GM12864 (cell line): ENCODE data around the gene DDX42.

Experiments used
- DNase-seq: peaks from one replicate; pipeline ENCODE4 v3.0.0-alpha.2; 2011; ENCODE audit warnings: low read depth
- H3K4me3 ChIP-seq: 2 replicates; pipeline ENCODE4 v1.5.1; 2011; ENCODE audit warnings: mild to moderate bottlenecking, low read depth, low read length, control low read depth
- TF ChIP-seq, protein P1 (sequence below): IDR thresholded peaks from 2 replicates; pipeline ENCODE4 v1.5.1; 2011; ENCODE audit warnings: low read depth, mild to moderate bottlenecking, moderate library complexity, low read length, control low read depth, inconsistent platforms; ENCODE audit errors: missing control alignments

Gene DDX42

DNA sequence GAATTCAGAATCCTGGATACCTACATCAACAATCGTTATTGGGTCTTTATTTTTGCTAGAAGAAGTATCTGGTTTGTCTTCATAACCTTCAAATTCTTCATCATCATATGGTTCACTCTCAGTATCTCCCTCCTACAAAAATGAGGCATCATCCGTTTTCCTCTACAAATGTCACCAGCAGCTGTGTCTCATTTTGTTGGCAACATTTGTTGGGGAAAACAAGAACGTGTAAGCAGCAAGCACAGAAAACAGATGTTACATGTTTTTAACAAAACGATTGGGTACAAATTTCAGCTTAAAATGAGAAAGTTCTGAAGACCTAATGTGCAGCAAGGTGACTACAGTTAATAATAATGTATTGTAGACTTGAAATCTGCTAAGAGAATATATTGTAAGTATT lies 9.3 kb upstream of the DDX42 start:
- TF ChIP-seq, protein P1, sequence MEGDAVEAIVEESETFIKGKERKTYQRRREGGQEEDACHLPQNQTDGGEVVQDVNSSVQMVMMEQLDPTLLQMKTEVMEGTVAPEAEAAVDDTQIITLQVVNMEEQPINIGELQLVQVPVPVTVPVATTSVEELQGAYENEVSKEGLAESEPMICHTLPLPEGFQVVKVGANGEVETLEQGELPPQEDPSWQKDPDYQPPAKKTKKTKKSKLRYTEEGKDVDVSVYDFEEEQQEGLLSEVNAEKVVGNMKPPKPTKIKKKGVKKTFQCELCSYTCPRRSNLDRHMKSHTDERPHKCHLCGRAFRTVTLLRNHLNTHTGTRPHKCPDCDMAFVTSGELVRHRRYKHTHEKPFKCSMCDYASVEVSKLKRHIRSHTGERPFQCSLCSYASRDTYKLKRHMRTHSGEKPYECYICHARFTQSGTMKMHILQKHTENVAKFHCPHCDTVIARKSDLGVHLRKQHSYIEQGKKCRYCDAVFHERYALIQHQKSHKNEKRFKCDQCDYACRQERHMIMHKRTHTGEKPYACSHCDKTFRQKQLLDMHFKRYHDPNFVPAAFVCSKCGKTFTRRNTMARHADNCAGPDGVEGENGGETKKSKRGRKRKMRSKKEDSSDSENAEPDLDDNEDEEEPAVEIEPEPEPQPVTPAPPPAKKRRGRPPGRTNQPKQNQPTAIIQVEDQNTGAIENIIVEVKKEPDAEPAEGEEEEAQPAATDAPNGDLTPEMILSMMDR = no peak
- DNase-seq = no peak
- H3K4me3 ChIP-seq = no peak overlapping the region

DNA sequence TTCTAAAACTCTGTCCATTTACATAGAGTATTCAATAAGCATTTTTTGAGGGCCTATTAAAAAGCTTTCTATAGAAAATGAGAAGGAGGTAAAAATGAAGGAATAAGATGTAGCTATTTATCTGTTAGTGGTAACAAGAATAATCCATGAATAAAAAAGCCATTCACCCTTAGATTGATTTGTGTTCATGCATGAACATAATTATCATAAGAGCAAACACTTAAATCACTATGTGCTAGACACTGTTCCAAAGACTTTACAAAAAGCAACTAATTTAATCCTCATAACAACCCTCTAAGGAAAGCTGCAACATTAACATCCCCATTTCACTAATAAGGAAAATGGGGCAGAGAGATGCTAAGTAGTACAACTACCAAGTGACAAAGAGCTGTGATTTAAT lies 7.2 kb upstream of the DDX42 start:
- TF ChIP-seq, protein P1 = no peak
- no peak for DNase-seq
- H3K4me3 ChIP-seq = no peak overlapping the region

DNA sequence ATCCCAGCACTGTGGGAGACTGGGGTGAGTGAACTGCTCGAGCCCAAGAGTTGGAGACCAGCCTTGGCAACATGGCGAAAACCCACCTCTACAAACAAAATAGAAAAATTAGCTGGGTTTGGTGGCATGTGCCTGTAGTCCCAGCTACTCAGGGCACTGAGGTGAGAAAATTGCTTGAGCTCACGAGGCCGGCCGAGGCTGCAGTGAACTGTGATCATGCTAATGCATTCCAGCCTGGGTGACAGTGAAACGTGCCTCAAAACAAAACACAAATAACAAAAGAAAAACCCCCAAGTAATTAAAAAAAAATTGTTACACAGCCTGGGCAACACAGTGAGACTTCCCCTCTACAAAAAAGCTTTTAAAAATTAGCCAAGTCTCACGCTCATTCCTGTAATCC lies 5.5 kb upstream of the DDX42 start:
- no peak overlapping the region for H3K4me3 ChIP-seq
- no peak for DNase-seq
- TF ChIP-seq, protein P1 = no peak

DNA sequence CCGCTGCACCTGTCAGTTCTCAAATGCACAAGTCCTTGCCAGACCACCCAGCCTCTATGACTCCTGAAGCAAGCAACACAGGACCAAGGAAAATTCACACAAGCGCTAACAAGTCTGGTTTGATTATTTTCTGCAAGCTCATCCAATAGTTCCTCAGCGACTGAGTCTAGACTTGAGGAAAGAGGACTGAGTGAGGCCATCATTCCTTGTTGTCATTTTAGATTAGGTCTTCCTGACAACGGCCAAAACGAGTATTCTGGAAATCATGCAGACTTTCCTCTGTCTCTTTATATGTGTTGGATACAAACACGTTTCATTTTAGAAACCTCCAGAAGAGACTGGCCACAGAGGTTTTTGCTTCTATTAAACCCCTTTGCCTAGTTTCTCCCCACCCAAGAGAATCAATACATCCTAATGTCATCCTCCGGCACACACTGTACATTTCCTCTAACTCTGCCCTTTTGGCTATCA lies 1.1 kb upstream of the DDX42 start:
- no peak for DNase-seq
- H3K4me3 ChIP-seq = peak overlapping the region; percentile 97
- TF ChIP-seq, protein P1 = no peak

DNA sequence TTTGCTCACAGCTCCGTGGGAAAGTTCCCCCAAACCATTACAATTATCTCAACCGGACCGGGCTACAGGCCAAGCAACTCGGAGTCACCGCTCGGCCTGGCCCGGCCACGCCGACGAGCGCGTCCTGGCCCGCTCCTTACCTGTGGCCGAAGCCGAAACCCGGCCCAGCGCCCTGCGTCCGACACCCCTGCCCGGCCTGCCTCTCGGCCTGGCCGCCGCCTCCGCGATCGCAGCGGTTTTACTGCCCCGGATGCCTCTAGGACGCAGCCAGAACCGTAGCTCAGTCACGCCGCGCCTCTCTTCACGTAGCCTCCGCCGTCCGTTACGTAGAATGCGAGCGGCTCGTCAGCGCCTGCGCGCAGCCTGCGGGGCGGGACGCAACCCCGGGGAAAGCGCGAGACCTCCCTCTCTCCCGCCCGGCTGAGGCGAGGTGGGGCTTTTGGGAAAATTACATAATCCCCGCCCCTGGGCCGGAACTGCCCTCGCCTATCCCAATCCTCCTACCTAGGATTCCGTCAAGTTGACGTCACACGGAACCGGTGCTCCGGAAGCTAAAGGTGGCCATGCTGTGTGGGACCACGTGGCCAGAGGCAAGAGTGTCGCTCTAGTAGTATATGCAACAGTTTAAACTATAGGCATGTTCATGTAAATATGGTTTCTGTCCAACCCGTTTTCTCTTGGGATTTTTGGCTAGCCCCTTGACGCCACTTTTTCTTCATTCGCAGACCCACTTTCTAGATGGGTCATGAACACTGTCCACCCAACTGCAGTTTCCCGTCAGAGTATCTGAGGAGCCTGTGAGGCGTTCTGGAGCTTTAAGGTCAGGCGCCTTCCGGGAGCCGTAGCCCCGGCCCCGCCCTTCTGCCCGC lies 464 bp upstream of the DDX42 start, which contains the start of gene CCDC47:
CCDC47 (minus strand) TSS at position 326 of the 869 bp plus-strand sequence. CDS start 7,422 bp downstream, outside the sequence.
- H3K4me3 ChIP-seq = peak within 1 kb of the TSS; percentile 97
- peak; percentile 98 for DNase-seq
- TF ChIP-seq, protein P1 = no peak

DNA sequence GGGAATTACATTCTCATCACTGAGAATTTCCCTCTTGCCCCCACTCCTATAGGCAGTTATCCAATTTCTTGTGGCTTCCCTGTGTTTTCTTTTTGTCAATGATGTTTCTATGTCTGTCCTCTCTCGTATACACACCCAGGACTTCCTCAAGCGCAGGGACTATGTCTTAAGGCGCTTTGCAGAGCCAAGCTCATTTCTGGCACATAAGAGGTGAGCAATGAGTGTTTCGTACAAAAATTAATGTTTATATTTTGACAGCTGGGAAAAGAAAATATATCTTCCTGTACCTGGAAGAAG lies 947 bp downstream of the DDX42 start:
- TF ChIP-seq, protein P1 = no peak
- peak overlapping the region; percentile 97 for H3K4me3 ChIP-seq
- no peak for DNase-seq

DNA sequence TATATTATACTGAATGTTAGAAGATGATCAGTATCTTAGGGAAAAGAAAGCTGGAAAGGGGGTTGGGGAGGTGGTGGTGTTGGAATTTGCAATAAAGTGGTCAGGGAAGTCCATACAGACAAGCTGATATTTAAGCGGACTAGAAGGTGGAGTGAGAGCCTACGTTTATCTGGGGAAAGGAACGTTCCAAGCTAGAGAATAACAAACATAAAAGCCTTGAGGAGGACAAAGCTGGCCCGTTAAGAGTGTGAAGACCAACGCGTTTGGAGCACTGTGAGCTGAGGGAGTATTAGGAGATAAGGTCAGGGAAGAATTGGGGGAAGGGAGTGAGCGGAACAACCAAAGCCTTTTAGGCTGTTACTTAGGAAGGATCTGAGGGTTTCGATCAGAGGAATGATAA lies 1.4 kb downstream of the DDX42 start:
- TF ChIP-seq, protein P1 = no peak
- peak overlapping the region; percentile 97 for H3K4me3 ChIP-seq
- no peak for DNase-seq
